ENCODE data around the gene SLC9A9. TPM values are rescaled to one million over a fixed set of nuclear protein-coding genes. Genes with fewer than 3 reads are reported as not detected.

Gene SLC9A9
- polyA plus RNA-seq, 2 donors, result 8.3 to 11.9 TPM

GRCh38 chr3:143849854-143850549, 1.7 kb upstream of the SLC9A9 start:
- 9 to 13% methylated on average over 4 of the region's 4 CpGs for WGBS, 2 donors
- H3K4me3 ChIP-seq (ENCODE audit: low read depth in 1 of 2, low read length in 2 of 2), result no peak overlapping the region
- H3K4me1 ChIP-seq (ENCODE audit: control insufficient read depth in 2 of 2, insufficient read depth in 2 of 2, low read length in 1 of 2), result no peaks in the 10 kb centered on the region
- H3K9me3 ChIP-seq (ENCODE audit: control insufficient read depth in 2 of 2, insufficient read depth in 1 of 2, low read depth in 1 of 2, low read length in 1 of 2), result no peaks in the 10 kb centered on the region
- peak overlapping the region; percentile 68 to 70 for H3K27ac ChIP-seq (ENCODE audit: low read depth in 2 of 2, low read length in 1 of 2)
- H3K36me3 ChIP-seq (ENCODE audit: control insufficient read depth in 2 of 2, insufficient read depth in 2 of 2, low read length in 1 of 2), result no peaks in the 10 kb centered on the region
- H3K27me3 ChIP-seq (ENCODE audit: control insufficient read depth in 1 of 2, insufficient read depth in 2 of 2, low read length in 2 of 2), result no peaks in the 10 kb centered on the region

- Histone ChIP-seq H3K9me3 (ENCODE audit: control insufficient read depth in 2 of 2, insufficient read depth in 1 of 2, low read depth in 1 of 2, low read length in 1 of 2) (no peaks in the 10 kb centered on the region), H3K27me3 (ENCODE audit: control insufficient read depth in 1 of 2, insufficient read depth in 2 of 2, low read length in 2 of 2) (no peaks in the 10 kb centered on the region), H3K27ac (ENCODE audit: low read depth in 2 of 2, low read length in 1 of 2) (peak overlapping the region in 1 of 2 donors; percentile 2), H3K36me3 (ENCODE audit: control insufficient read depth in 2 of 2, insufficient read depth in 2 of 2, low read length in 1 of 2) (no peaks in the 10 kb centered on the region), H3K4me3 (ENCODE audit: low read depth in 1 of 2, low read length in 2 of 2) (peak overlapping the region in 1 of 2 donors; percentile 96), H3K4me1 (ENCODE audit: control insufficient read depth in 2 of 2, insufficient read depth in 2 of 2, low read length in 1 of 2) (no peaks in the 10 kb centered on the region)
- WGBS, 2 donors, result 49 to 55% methylated on average over 2 of the region's 2 CpGs
These were observed 436 bp upstream of the SLC9A9 start for GRCh38 chr3:143848704-143849103.

GRCh38 chr3:143843587-143843986, 4.7 kb downstream of the SLC9A9 start:
- no peaks in the 10 kb centered on the region for H3K4me1 ChIP-seq (ENCODE audit: control insufficient read depth in 2 of 2, insufficient read depth in 2 of 2, low read length in 1 of 2)
- 87 to 98% methylated on average over 2 of the region's 2 CpGs for WGBS, 2 donors

GRCh38 chr3:143840636-143841035, 7.6 kb downstream of the SLC9A9 start:
- H3K4me3 ChIP-seq (ENCODE audit: low read depth in 1 of 2, low read length in 2 of 2), result no peak overlapping the region
- H3K4me1 ChIP-seq (ENCODE audit: control insufficient read depth in 2 of 2, insufficient read depth in 2 of 2, low read length in 1 of 2), result no peaks in the 10 kb centered on the region
- 64 to 74% methylated on average over 4 of the region's 4 CpGs for WGBS, 2 donors
- no peaks in the 10 kb centered on the region for H3K27me3 ChIP-seq (ENCODE audit: control insufficient read depth in 1 of 2, insufficient read depth in 2 of 2, low read length in 2 of 2)
- no peak overlapping the region for H3K27ac ChIP-seq (ENCODE audit: low read depth in 2 of 2, low read length in 1 of 2)
- H3K36me3 ChIP-seq (ENCODE audit: control insufficient read depth in 2 of 2, insufficient read depth in 2 of 2, low read length in 1 of 2), result no peaks in the 10 kb centered on the region
- no peaks in the 10 kb centered on the region for H3K9me3 ChIP-seq (ENCODE audit: control insufficient read depth in 2 of 2, insufficient read depth in 1 of 2, low read depth in 1 of 2, low read length in 1 of 2)

More at GRCh38 chr3:143843587-143843986, 4.7 kb downstream of the SLC9A9 start:
- H3K27me3 ChIP-seq (ENCODE audit: control insufficient read depth in 1 of 2, insufficient read depth in 2 of 2, low read length in 2 of 2), result no peaks in the 10 kb centered on the region
- no peaks in the 10 kb centered on the region for H3K36me3 ChIP-seq (ENCODE audit: control insufficient read depth in 2 of 2, insufficient read depth in 2 of 2, low read length in 1 of 2)
- H3K4me3 ChIP-seq (ENCODE audit: low read depth in 1 of 2, low read length in 2 of 2), result no peak overlapping the region
- H3K27ac ChIP-seq (ENCODE audit: low read depth in 2 of 2, low read length in 1 of 2), result no peak overlapping the region
- no peaks in the 10 kb centered on the region for H3K9me3 ChIP-seq (ENCODE audit: control insufficient read depth in 2 of 2, insufficient read depth in 1 of 2, low read depth in 1 of 2, low read length in 1 of 2)

- no peak overlapping the region for H3K4me3 ChIP-seq (ENCODE audit: low read depth in 1 of 2, low read length in 2 of 2)
- H3K4me1 ChIP-seq (ENCODE audit: control insufficient read depth in 2 of 2, insufficient read depth in 2 of 2, low read length in 1 of 2), result no peaks in the 10 kb centered on the region
- H3K9me3 ChIP-seq (ENCODE audit: control insufficient read depth in 2 of 2, insufficient read depth in 1 of 2, low read depth in 1 of 2, low read length in 1 of 2), result no peaks in the 10 kb centered on the region
- 74 to 94% methylated on average over 2 of the region's 2 CpGs for WGBS, 2 donors
- H3K36me3 ChIP-seq (ENCODE audit: control insufficient read depth in 2 of 2, insufficient read depth in 2 of 2, low read length in 1 of 2), result no peaks in the 10 kb centered on the region
- no peaks in the 10 kb centered on the region for H3K27me3 ChIP-seq (ENCODE audit: control insufficient read depth in 1 of 2, insufficient read depth in 2 of 2, low read length in 2 of 2)
- H3K27ac ChIP-seq (ENCODE audit: low read depth in 2 of 2, low read length in 1 of 2), result no peak overlapping the region
These were observed 8.3 kb downstream of the SLC9A9 start for GRCh38 chr3:143839980-143840379.

- 97% methylated on average over 1 of the region's 1 CpG for WGBS, 2 donors
- H3K27me3 ChIP-seq (ENCODE audit: control insufficient read depth in 1 of 2, insufficient read depth in 2 of 2, low read length in 2 of 2), result no peaks in the 10 kb centered on the region
- H3K4me1 ChIP-seq (ENCODE audit: control insufficient read depth in 2 of 2, insufficient read depth in 2 of 2, low read length in 1 of 2), result peaks cover 0 to 2% of the 10 kb centered on the region in 2 donors
- H3K4me3 ChIP-seq (ENCODE audit: low read depth in 1 of 2, low read length in 2 of 2), result no peak overlapping the region
- no peak overlapping the region for H3K27ac ChIP-seq (ENCODE audit: low read depth in 2 of 2, low read length in 1 of 2)
- no peaks in the 10 kb centered on the region for H3K9me3 ChIP-seq (ENCODE audit: control insufficient read depth in 2 of 2, insufficient read depth in 1 of 2, low read depth in 1 of 2, low read length in 1 of 2)
- H3K36me3 ChIP-seq (ENCODE audit: control insufficient read depth in 2 of 2, insufficient read depth in 2 of 2, low read length in 1 of 2), result no peaks in the 10 kb centered on the region
These were observed 11.2 kb downstream of the SLC9A9 start for GRCh38 chr3:143837076-143837475.

GRCh38 chr3:143835312-143835711, 13.0 kb downstream of the SLC9A9 start:
- Histone ChIP-seq H3K9me3 (ENCODE audit: control insufficient read depth in 2 of 2, insufficient read depth in 1 of 2, low read depth in 1 of 2, low read length in 1 of 2) (no peaks in the 10 kb centered on the region), H3K4me1 (ENCODE audit: control insufficient read depth in 2 of 2, insufficient read depth in 2 of 2, low read length in 1 of 2) (peaks cover 0 to 2% of the 10 kb centered on the region in 2 donors), H3K27ac (ENCODE audit: low read depth in 2 of 2, low read length in 1 of 2) (no peak overlapping the region), H3K27me3 (ENCODE audit: control insufficient read depth in 1 of 2, insufficient read depth in 2 of 2, low read length in 2 of 2) (no peaks in the 10 kb centered on the region), H3K36me3 (ENCODE audit: control insufficient read depth in 2 of 2, insufficient read depth in 2 of 2, low read length in 1 of 2) (no peaks in the 10 kb centered on the region), H3K4me3 (ENCODE audit: low read depth in 1 of 2, low read length in 2 of 2) (no peak overlapping the region)
- WGBS, 2 donors, result 73 to 76% methylated on average over 2 of the region's 2 CpGs

GRCh38 chr3:143832433-143832832, 15.8 kb downstream of the SLC9A9 start:
- peak overlapping the region; percentile 7 to 58 for H3K27ac ChIP-seq (ENCODE audit: low read depth in 2 of 2, low read length in 1 of 2)
- peaks cover 0 to 4% of the 10 kb centered on the region in 2 donors for H3K4me1 ChIP-seq (ENCODE audit: control insufficient read depth in 2 of 2, insufficient read depth in 2 of 2, low read length in 1 of 2)
- H3K27me3 ChIP-seq (ENCODE audit: control insufficient read depth in 1 of 2, insufficient read depth in 2 of 2, low read length in 2 of 2), result no peaks in the 10 kb centered on the region
- H3K36me3 ChIP-seq (ENCODE audit: control insufficient read depth in 2 of 2, insufficient read depth in 2 of 2, low read length in 1 of 2), result no peaks in the 10 kb centered on the region
- no peaks in the 10 kb centered on the region for H3K9me3 ChIP-seq (ENCODE audit: control insufficient read depth in 2 of 2, insufficient read depth in 1 of 2, low read depth in 1 of 2, low read length in 1 of 2)
- no peak overlapping the region for H3K4me3 ChIP-seq (ENCODE audit: low read depth in 1 of 2, low read length in 2 of 2)

- Histone ChIP-seq H3K27ac (ENCODE audit: low read depth in 2 of 2, low read length in 1 of 2) (peak overlapping the region in 1 of 2 donors; percentile 32), H3K27me3 (ENCODE audit: control insufficient read depth in 1 of 2, insufficient read depth in 2 of 2, low read length in 2 of 2) (no peaks in the 10 kb centered on the region), H3K4me3 (ENCODE audit: low read depth in 1 of 2, low read length in 2 of 2) (no peak overlapping the region), H3K4me1 (ENCODE audit: control insufficient read depth in 2 of 2, insufficient read depth in 2 of 2, low read length in 1 of 2) (peaks cover 0 to 4% of the 10 kb centered on the region in 2 donors), H3K36me3 (ENCODE audit: control insufficient read depth in 2 of 2, insufficient read depth in 2 of 2, low read length in 1 of 2) (no peaks in the 10 kb centered on the region), H3K9me3 (ENCODE audit: control insufficient read depth in 2 of 2, insufficient read depth in 1 of 2, low read depth in 1 of 2, low read length in 1 of 2) (no peaks in the 10 kb centered on the region)
- WGBS, 2 donors, result 59 to 79% methylated on average over 1 of the region's 1 CpG
These were observed 16.3 kb downstream of the SLC9A9 start for GRCh38 chr3:143831994-143832393.

GRCh38 chr3:143831208-143831607, 17.1 kb downstream of the SLC9A9 start:
- no peaks in the 10 kb centered on the region for H3K9me3 ChIP-seq (ENCODE audit: control insufficient read depth in 2 of 2, insufficient read depth in 1 of 2, low read depth in 1 of 2, low read length in 1 of 2)
- no peaks in the 10 kb centered on the region for H3K27me3 ChIP-seq (ENCODE audit: control insufficient read depth in 1 of 2, insufficient read depth in 2 of 2, low read length in 2 of 2)
- H3K36me3 ChIP-seq (ENCODE audit: control insufficient read depth in 2 of 2, insufficient read depth in 2 of 2, low read length in 1 of 2), result no peaks in the 10 kb centered on the region
- 2 to 13% methylated on average over 2 of the region's 2 CpGs for WGBS, 2 donors
- H3K4me3 ChIP-seq (ENCODE audit: low read depth in 1 of 2, low read length in 2 of 2), result no peak overlapping the region
- peak overlapping the region; percentile 35 to 74 for H3K27ac ChIP-seq (ENCODE audit: low read depth in 2 of 2, low read length in 1 of 2)
- peaks cover 0 to 4% of the 10 kb centered on the region in 2 donors for H3K4me1 ChIP-seq (ENCODE audit: control insufficient read depth in 2 of 2, insufficient read depth in 2 of 2, low read length in 1 of 2)
